K562 (cell line): ENCODE measurements around the gene HERPUD2. TPM values are rescaled to one million over a fixed set of nuclear protein-coding genes. Genes with fewer than 3 reads are reported as not detected.

Experiments
- ATF7 ChIP-seq: fragments of 450-650 bp; IDR thresholded peaks from 2 replicates; pipeline ENCODE4 v1.7.1; 2014; ENCODE audit warnings: mild to moderate bottlenecking, moderate library complexity
- C11orf30 ChIP-seq: fragments of 450-650 bp; IDR thresholded peaks from 2 replicates; pipeline ENCODE4 v1.6.1; 2016; ENCODE audit warnings: low read depth, mild to moderate bottlenecking
- CBX2 ChIP-seq: fragments of 200-600 bp; sonication (generic); IDR thresholded peaks from one replicate; pipeline ENCODE4 v1.6.1; 2012; ENCODE audit warnings: mild to moderate bottlenecking, low read length, inconsistent platforms; ENCODE audit not compliant: insufficient read depth, poor library complexity, severe bottlenecking
- CHD4 ChIP-seq: fragments of 200-600 bp; sonication (generic); IDR thresholded peaks from 3 replicates; pipeline ENCODE4 v1.6.1; 2012; ENCODE audit warnings: low read depth, mild to moderate bottlenecking, mixed read lengths, low read length, inconsistent platforms; ENCODE audit not compliant: insufficient read depth, insufficient replicate concordance, poor library complexity, severe bottlenecking
- FOXA1 ChIP-seq: fragments of 450-650 bp; IDR thresholded peaks from 2 replicates; pipeline ENCODE4 v1.6.1; 2016; ENCODE audit warnings: mild to moderate bottlenecking, borderline replicate concordance
- FOXK2 ChIP-seq, 2 experiments: fragments of 450-650 bp; IDR thresholded peaks in 1 of 2; conservative IDR thresholded peaks in 1 of 2; 2 replicates each; pipeline ENCODE4 v1.6.1; 2016; ENCODE audit warnings: low read depth in 2 of 2, mild to moderate bottlenecking in 1 of 2
- FOXP1 ChIP-seq: sonication (generic); formaldehyde crosslinking; IDR thresholded peaks from 2 replicates; pipeline ENCODE4 v1.8.0; 2022; ENCODE audit warnings: mild to moderate bottlenecking, missing genetic modification reagents
- HNRNPL ChIP-seq: fragments of 200-400 bp; formaldehyde crosslinking; IDR thresholded peaks from 2 replicates; pipeline ENCODE4 v1.6.1; 2017; ENCODE audit warnings: low read depth, mild to moderate bottlenecking, low read length
- KLF6 ChIP-seq: fragments of 250-450 bp; sonication (Bioruptor Pico); IDR thresholded peaks from 2 replicates; pipeline ENCODE4 v1.4.0; 2020; ENCODE audit warnings: mild to moderate bottlenecking, moderate library complexity, borderline replicate concordance
- MAFG ChIP-seq: fragments of 450-650 bp; conservative IDR thresholded peaks from 2 replicates; pipeline ENCODE4 v1.6.1; 2016; ENCODE audit warnings: missing genetic modification characterization, missing compliant biosample characterization
- NFE2L1 ChIP-seq: fragments of 450-650 bp; IDR thresholded peaks from 2 replicates; pipeline ENCODE4 v1.6.1; 2016; ENCODE audit warnings: missing genetic modification characterization, low read depth, mild to moderate bottlenecking, missing compliant biosample characterization, moderate library complexity, borderline replicate concordance
- PATZ1 ChIP-seq: fragments of 250-450 bp; sonication (Bioruptor Pico); IDR thresholded peaks from 2 replicates; pipeline ENCODE4 v1.5.0; 2020; ENCODE audit warnings: mild to moderate bottlenecking, borderline replicate concordance
- POLR2G ChIP-seq: fragments of 200-400 bp; formaldehyde crosslinking; IDR thresholded peaks from 2 replicates; pipeline ENCODE4 v1.6.1; 2017; ENCODE audit warnings: low read depth, mild to moderate bottlenecking, antibody characterized with exemption, low read length, moderate library complexity
- RBBP5 ChIP-seq: fragments of 200-600 bp; sonication (generic); IDR thresholded peaks from 2 replicates; pipeline ENCODE4 v1.6.1; 2012; ENCODE audit warnings: borderline replicate concordance, mild to moderate bottlenecking, low read length, control low read depth, inconsistent platforms; ENCODE audit not compliant: insufficient read depth, poor library complexity, severe bottlenecking
- SFPQ ChIP-seq: fragments of 200-400 bp; formaldehyde crosslinking; IDR thresholded peaks from 2 replicates; pipeline ENCODE4 v1.6.1; 2017; ENCODE audit warnings: mild to moderate bottlenecking, low read depth, low read length, moderate library complexity
- SMARCC2 ChIP-seq: fragments of 450-650 bp; IDR thresholded peaks from 2 replicates; pipeline ENCODE4 v1.6.1; 2017; ENCODE audit warnings: antibody characterized with exemption, moderate library complexity, mild to moderate bottlenecking, low read depth
- TBP ChIP-seq: optimal IDR thresholded peaks from 2 replicates; pipeline ENCODE3; 2011; ENCODE audit warnings: low read depth, low read length, improper control_type of control experiment
- TFAM ChIP-seq: fragments of 250-450 bp; sonication (Bioruptor Pico); conservative IDR thresholded peaks from 2 replicates; pipeline ENCODE4 v1.5.0; 2021; ENCODE audit warnings: mild to moderate bottlenecking, moderate library complexity
- ZFPM2 ChIP-seq: fragments of 250-450 bp; sonication (Bioruptor Pico); IDR thresholded peaks from 2 replicates; pipeline ENCODE4 v1.5.1; 2022; ENCODE audit warnings: mild to moderate bottlenecking
- ZNF143 ChIP-seq: sonication (generic); formaldehyde crosslinking; IDR thresholded peaks from 2 replicates; pipeline ENCODE4 v1.9.0; 2022; ENCODE audit warnings: mild to moderate bottlenecking, missing genetic modification reagents
- ZNF347 ChIP-seq: fragments of 450-650 bp; formaldehyde crosslinking; IDR thresholded peaks from 2 replicates; pipeline ENCODE4 v1.4.0; 2020; ENCODE audit warnings: low read depth, mild to moderate bottlenecking, moderate library complexity
- ZNF395 ChIP-seq: fragments of 200-800 bp; sonication (Bioruptor generic); IDR thresholded peaks from 2 replicates; pipeline ENCODE4 v1.6.1; 2017; ENCODE audit warnings: missing genetic modification characterization, missing compliant biosample characterization
- ZNF561 ChIP-seq: fragments of 450-650 bp; formaldehyde crosslinking; conservative IDR thresholded peaks from 2 replicates; pipeline ENCODE4 v1.4.0; 2020; ENCODE audit warnings: mild to moderate bottlenecking, moderate library complexity
- polyA plus RNA-seq, 8 experiments: library from polyadenylated mRNA; depleted of rRNA in 4 of 8; stranded (reverse) in 5 of 8; unstranded in 3 of 8; fragments of >200 nt; fragmentation: Nextera tagmentation in 2 of 8; fragmentation: Illumina TruSeq in 1 of 8; extraction: Ambion mirVana in 2 of 8; extraction: Trizol in 1 of 8; gene quantifications; 2 replicates each; pipeline versions ENCODE4 v1.2.1 to v1.2.3, GENCODE V29; 2011 to 2014; ENCODE audit warnings: inconsistent platforms in 1 of 8, missing spikeins in 1 of 8
- total RNA-seq, 7 experiments: library from RNA; depleted of rRNA in 6 of 7; stranded (reverse); fragments of >200 nt in 6 of 7; fragmentation: Illumina TruSeq in 2 of 7; extraction: Trizol in 2 of 7; gene quantifications; 2 replicates each; pipeline versions ENCODE4 v1.2.1 to v1.2.3, GENCODE V29; 2011 to 2021; ENCODE audit warnings: low replicate concordance in 1 of 7

The HERPUD2 gene
- total and polyA plus RNA-seq, 9 of the 15 experiments (the other 6 are each of a cell fraction or from before 2014, with no cell fraction given), result 4.1 to 28.5 (median 12.3) TPM

- TF ChIP-seq KLF6 (CRISPR knock-in tag) (no peak), TFAM (CRISPR knock-in tag) (no peak), CBX2 (no peak), ATF7 (no peak), ZFPM2 (CRISPR knock-in tag) (no peak), ZNF347 (CRISPR knock-in tag) (no peak), SFPQ (no peak), RBBP5 (no peak), C11orf30 (peak; percentile 83), FOXA1 (no peak), TBP (no peak), ZNF143 (CRISPR knock-in tag) (no peak), SMARCC2 (no peak), ZNF395 (CRISPR knock-in tag) (no peak), ZNF561 (CRISPR knock-in tag) (no peak), NFE2L1 (tag) (peak; percentile 39; the same call in 1 of the 2 replicates), MAFG (tag) (peak; percentile 87), HNRNPL (no peak), POLR2G (no peak), CHD4 (no peak), FOXP1 (CRISPR knock-in tag) (no peak), PATZ1 (no peak), FOXK2 (conservative IDR thresholded peaks at IDR 0.05 in 1 of 2, IDR thresholded peaks at IDR 0.05 in 1 of 2; ENCODE audit: low read depth in 2 of 2) (no peak)
These were observed 23.9 kb downstream of the HERPUD2 start (continued) for GRCh38 chr7:35670856-35671569.
